Astrocyte (in vitro differentiated cells and primary cell): ENCODE results near the gene LIF.

ENCODE experiments used
- CTCF ChIP-seq: IDR thresholded peaks from 2 replicates; pipeline ENCODE4 v1.5.1; 2011; ENCODE audit warnings: low read depth, mild to moderate bottlenecking, inconsistent platforms, low read length, moderate library complexity; ENCODE audit not compliant: insufficient read depth
- EZH2 ChIP-seq: IDR thresholded peaks from 2 replicates; pipeline ENCODE4 v1.6.1; 2012; ENCODE audit warnings: mild to moderate bottlenecking, low read length, inconsistent platforms; ENCODE audit not compliant: insufficient read depth

- TF ChIP-seq CTCF = no peak
- TF ChIP-seq EZH2 = no peak
Measured at GRCh38 chr22:30216710-30217109, 29.8 kb downstream of the LIF start.
